ENCODE measurements around the gene PHF24.
"Not testable (repeated sequence)": the region's sequence is repeated elsewhere in the genome, so short reads cannot be mapped to it uniquely, and the experiment has no call there.

- TF ChIP-seq POLR2A (IDR thresholded peaks at IDR 0.05; ENCODE audit: low read length); GATA1 (IDR thresholded peaks at IDR 0.05; ENCODE audit: low read depth, low read length): not testable (repeated sequence)
Observed at GRCh38 chr9:34939989-34940388, 18.1 kb upstream of the PHF24 start.
